ENCODE measurements around the gene KIF14. TPM values are rescaled to one million over a fixed set of nuclear protein-coding genes. Genes with fewer than 3 reads are reported as not detected.
A peak's percentile ranks its signal among the peaks of the same experiment; 100 is the strongest.
"Not testable (repeated sequence)": the region's sequence is repeated elsewhere in the genome, so short reads cannot be mapped to it uniquely, and the experiment has no call there.

The KIF14 gene
- total RNA-seq, 1 experiment from 2014 or later: 11.6 TPM

DNA sequence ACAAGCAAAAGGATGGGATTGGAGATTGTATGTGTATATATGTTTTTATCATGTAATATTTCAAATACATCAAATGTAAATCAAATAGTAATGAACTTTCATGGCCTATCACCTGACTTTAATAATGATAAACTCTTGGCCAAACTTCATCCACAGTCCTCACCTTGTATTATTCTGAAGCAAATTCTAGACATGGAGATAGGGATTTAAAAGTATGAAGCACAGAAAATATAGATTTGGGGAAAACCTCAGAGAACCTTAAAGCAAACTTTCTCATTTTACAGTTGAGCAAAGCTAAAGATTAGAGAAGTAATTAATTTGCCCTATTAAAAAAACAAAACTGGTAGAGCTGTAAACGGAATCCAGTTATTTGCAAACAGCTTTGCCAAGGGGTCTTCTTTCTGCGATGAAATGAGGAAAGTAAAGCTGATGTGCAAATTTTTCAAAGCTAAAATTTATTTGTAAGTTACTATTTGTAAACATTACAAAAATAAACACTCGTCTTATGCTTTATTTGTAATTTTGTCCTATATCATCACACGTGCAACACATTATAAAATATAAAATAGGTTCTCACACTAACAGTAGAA is 19.9 kb upstream of the KIF14 start:
- Histone ChIP-seq H3K27me3 (no peaks in the 10 kb centered on the region), H3K36me3 (no peaks in the 10 kb centered on the region; the same call in 1 of the 2 replicates), H3K9me3 (no peaks in the 10 kb centered on the region), H3K4me3 (no peak overlapping the region)
- DNase-seq: no peak

DNA sequence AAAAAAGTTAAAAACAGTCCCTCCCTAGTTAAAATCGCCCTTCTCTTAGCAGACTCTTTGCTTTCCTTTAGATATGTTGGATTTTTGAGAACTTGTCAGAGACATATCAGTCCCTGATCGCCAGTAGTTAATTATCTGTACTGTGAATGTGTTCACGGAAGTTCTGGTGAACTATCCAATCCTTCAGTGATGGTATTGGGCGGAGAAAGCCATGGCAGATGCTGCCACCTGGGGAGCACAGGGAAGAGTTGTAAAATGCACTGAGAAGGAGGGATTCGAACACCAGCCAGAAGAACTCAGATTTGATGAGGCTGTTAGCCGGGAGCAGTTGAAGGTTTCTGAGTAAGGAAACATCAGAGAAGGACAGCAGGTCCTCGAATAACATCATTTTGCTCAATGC is 17.5 kb upstream of the KIF14 start:
- H3K36me3 ChIP-seq: no peaks in the 10 kb centered on the region; the same call in 1 of the 2 replicates
- no peak for DNase-seq
- no peaks in the 10 kb centered on the region for H3K9me3 ChIP-seq
- H3K27me3 ChIP-seq: no peaks in the 10 kb centered on the region
- no peak overlapping the region for H3K4me3 ChIP-seq

DNA sequence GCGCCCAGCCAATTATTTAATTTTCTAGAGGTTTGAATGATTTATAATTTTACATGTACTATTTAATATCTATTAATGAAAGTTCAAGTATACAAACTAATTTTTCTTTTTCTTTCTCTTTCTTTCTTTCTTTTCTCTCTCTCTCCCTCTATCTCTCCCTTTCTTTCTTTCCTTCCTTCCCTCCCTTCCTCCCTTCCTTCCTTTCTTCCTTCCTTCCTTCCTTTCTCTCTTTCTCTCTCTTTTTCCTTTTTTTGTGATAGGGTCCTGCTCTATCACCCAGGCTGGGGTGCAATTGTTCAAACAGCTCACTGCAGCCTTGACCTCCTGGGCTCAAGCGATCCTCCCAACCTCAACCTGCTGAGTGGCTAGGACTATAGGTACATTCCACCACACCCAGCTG is 16.1 kb upstream of the KIF14 start:
- no peaks in the 10 kb centered on the region for H3K9me3 ChIP-seq
- no peaks in the 10 kb centered on the region for H3K27me3 ChIP-seq
- DNase-seq: no peak
- no peak overlapping the region for H3K4me3 ChIP-seq
- H3K36me3 ChIP-seq: no peaks in the 10 kb centered on the region; the same call in 1 of the 2 replicates

DNA sequence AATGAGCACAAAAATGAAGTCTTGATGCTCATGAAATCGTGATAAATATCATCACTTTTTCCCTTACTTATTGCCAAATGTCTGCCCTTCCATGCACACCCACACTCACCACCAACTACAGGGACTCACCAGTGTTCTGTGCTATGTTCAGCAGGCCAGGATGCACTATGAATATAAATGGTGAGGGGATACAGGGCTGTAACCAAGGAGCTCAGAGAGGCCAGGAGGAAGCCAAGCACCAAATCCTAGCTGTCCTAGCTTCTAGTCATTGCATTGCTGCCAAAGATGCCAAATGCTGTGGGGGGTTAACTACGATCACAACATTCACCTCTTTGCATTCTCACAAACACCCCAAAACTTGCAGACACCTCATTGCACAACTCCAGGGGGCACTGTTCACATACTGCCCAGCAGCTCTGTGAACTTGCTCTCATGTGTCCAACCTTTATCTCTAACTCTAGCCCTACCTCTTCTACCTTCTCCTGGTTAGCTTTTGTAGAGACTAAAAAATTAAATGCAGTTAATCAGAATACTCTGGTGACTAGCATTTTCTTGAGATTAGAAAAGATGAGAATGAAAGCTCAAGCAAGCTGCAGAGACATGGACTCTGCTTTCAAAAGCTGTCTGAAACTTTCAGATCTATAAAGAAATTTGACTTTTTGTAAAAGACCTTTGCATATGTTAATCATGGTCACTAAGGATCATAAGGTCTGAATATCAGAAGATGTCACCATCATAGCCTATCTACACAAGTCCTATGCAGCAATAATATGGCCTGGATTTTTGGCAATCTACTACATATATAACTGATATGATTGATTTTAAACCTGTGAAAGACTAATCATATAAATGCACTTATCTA is 13.9 kb upstream of the KIF14 start:
- H3K27me3 ChIP-seq: no peaks in the 10 kb centered on the region
- no peak for DNase-seq
- no peaks in the 10 kb centered on the region for H3K9me3 ChIP-seq
- H3K4me3 ChIP-seq: no peak overlapping the region
- H3K36me3 ChIP-seq: no peaks in the 10 kb centered on the region; the same call in 1 of the 2 replicates

DNA sequence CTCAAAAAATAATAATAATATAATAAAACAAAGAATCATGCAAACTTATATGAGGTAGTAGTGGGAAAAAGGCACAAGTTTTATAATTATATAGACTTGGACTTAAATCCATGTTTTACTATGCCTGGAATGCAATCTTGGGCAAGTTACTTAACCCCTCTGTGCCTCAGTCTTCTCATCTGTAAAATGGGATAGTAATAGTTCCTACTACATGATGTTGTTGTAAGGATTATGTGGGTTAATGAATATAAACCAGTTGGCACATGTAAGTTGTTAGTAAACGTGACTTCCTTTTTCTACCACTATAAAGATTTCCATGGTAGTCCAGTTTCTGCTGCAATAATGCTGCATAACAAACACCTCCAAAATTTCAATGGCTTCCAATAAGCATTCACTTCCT is 10.8 kb upstream of the KIF14 start:
- DNase-seq: no peak
- no peaks in the 10 kb centered on the region for H3K27me3 ChIP-seq

DNA sequence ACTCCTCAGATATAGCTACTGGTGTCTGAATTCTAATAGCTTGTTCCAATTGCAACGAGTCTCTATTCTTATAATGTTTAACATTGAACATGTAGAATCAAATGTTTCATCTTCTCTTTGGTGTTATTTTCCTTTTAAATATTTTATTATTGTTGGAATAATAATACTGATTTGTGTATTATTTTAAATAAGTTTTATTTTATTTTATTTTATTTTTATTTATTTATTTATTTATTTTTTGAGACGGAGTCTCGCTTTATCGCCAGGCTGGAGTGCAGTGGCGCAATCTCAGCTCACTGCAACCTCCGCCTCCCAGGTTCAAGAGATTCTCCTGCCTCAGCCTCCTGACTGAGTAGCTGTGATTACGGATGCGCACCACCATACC is 10.0 kb upstream of the KIF14 start:
- not testable (repeated sequence) for H3K36me3 ChIP-seq, H3K4me3 ChIP-seq, DNase-seq, H3K27me3 ChIP-seq, H3K9me3 ChIP-seq

More for the DNA sequence above, 10.8 kb upstream of the KIF14 start:
- H3K9me3 ChIP-seq: no peaks in the 10 kb centered on the region
- H3K36me3 ChIP-seq: no peaks in the 10 kb centered on the region
- no peak overlapping the region for H3K4me3 ChIP-seq

DNA sequence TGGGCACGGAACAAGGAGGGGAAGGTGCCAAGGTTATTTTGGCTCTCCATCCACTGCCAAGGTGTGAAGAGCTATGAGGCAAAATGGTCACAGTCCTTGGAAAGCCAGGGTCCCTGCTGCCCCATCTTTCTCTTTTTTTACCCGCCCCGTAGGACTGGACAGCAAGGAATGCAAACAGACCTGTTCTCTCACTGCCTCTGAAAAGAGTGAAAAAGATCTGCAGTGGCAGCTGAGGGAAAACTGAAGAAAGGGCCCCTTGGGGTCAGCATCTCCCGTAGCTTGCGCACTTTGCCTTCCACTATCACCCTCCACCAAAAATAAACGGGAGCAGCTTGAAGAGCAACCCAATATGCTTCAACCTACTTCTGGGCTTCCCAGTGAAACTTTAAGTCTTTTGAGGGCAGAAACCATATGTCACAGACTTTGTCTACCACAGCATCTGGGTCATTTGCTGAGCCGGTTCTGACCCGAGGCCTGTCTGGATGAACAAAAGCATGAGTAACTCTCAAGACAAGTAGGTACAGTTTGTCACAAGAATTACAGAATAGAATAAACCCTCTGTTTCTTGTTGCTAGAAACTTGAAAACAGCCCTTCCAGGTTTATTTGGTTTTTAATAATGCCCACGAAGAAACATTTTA is 9.4 kb upstream of the KIF14 start:
- Histone ChIP-seq H3K9me3 (no peaks in the 10 kb centered on the region), H3K36me3 (no peaks in the 10 kb centered on the region), H3K4me3 (no peak overlapping the region), H3K27me3 (no peaks in the 10 kb centered on the region)
- DNase-seq: no peak

DNA sequence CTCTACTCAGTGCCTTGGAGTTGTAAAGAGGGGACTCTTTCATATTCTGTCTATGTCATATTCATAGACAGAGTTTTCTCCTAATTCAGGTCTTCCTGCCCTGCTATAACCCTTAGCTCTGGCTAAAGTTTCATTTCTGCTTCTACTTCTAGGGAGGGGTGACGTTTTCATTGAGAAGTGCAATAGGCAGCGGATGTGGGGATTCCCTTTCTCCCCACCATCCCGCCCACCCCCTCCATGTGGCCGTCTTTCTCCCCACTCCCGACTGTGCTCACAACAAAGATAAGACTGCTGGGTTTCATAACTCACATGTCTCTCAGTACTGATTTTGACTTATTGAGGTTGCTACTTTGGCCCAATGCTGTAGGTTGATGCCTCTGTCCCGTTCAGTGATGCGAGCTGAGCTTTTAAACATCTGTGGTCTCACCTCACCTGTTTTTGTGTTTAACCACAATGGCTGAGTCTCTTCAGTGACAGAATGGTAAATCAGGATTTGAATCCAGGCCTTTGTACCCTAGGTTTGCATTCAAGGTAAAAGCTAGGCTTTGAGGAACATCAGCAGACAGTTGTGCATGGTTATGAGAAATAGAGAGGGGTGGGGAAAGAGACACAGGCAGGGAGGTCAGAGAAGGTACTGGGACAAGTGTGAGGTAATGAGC is 7.8 kb upstream of the KIF14 start:
- Histone ChIP-seq H3K9me3 (no peaks in the 10 kb centered on the region), H3K27me3 (no peaks in the 10 kb centered on the region), H3K36me3 (no peaks in the 10 kb centered on the region), H3K4me3 (no peak overlapping the region)
- DNase-seq: no peak

DNA sequence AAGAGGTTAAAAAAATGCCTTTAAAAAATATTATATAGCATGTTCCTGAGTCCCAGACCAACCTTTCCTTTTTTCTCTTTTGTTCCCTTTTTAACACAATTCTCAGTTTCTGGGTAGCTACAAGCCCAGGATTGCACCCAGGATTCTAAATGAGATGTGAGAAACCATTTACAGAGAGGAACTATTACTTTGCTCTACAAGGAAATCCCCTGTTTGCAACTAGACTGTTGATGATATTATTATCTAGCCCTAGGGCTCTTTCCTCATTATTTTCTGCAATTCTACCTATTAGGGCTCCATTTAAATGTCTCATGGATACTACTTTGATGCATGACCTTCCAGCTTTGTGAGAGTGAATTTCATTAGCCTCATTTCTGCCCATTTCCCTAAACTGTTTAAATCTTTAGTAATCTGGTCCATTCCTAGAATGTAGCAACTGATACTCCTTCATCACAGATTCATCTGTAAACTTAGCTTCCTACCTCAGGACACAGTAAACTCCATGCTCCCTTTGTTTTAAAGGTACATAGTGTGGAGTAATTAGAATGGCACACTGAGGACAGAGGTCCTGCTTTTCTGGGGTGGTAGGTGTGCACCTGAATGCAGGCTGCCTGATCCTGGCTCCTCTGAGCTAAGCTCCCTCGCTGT is 7.1 kb upstream of the KIF14 start:
- Histone ChIP-seq H3K9me3 (no peaks in the 10 kb centered on the region), H3K36me3 (no peaks in the 10 kb centered on the region), H3K27me3 (no peaks in the 10 kb centered on the region), H3K4me3 (no peak overlapping the region)
- DNase-seq: no peak

DNA sequence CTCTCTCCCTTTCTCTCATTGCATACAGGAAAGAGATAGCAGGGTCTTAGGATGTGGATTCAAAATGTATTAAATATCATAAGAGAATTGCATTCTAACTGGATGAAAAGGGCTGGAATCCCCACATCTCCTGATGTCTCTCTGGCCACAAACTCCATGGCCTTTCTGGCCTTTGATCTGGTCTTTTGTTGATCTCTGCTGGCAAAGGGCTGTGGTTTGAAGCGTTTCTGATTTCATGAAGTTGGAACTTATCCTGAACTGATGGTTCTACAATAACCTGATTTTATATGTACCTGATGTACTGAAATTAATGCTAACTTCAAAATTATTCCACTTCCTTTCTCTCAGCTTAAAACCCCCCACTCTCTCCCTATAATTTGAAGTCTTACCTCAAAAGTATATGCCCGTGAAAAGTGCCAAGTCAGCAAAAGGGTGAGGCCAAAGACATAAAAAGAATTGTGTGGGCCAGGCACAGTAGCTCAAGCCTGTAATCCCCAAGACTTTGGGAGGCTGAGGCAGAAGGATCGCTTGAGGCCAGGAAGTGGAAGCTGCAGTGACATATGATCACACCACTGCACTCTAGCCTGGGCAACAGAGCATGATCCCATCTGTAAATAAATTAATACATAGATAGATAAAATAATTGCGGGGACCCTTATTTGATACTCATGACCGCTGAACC is 6.4 kb upstream of the KIF14 start:
- Histone ChIP-seq H3K9me3 (no peaks in the 10 kb centered on the region), H3K36me3 (no peaks in the 10 kb centered on the region), H3K4me3 (no peak overlapping the region), H3K27me3 (no peaks in the 10 kb centered on the region)
- no peak for DNase-seq

DNA sequence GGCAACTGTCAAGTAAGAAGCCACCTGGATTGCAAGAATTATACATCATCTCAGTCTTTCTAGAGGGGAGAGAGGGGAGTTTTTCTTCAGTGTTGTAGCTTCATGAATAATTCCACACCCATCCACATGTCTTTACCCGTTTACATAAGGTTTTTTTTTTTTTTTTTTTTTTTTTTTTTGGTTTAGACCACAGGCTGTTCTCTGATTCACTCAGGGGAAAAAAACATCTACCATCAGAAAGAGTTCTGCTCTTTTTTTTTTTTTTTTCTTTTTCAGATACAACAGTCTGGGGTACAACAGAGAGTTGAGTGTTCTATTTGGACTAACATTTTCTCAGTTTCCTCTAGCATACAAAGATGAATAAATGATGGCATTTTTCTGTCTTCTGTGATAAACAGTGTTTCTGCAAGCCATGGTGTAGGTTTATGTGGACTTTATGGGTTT is 4.9 kb upstream of the KIF14 start:
- Histone ChIP-seq H3K4me3 (no peak overlapping the region), H3K9me3 (no peaks in the 10 kb centered on the region), H3K36me3 (no peaks in the 10 kb centered on the region), H3K27me3 (no peaks in the 10 kb centered on the region)
- DNase-seq: no peak

DNA sequence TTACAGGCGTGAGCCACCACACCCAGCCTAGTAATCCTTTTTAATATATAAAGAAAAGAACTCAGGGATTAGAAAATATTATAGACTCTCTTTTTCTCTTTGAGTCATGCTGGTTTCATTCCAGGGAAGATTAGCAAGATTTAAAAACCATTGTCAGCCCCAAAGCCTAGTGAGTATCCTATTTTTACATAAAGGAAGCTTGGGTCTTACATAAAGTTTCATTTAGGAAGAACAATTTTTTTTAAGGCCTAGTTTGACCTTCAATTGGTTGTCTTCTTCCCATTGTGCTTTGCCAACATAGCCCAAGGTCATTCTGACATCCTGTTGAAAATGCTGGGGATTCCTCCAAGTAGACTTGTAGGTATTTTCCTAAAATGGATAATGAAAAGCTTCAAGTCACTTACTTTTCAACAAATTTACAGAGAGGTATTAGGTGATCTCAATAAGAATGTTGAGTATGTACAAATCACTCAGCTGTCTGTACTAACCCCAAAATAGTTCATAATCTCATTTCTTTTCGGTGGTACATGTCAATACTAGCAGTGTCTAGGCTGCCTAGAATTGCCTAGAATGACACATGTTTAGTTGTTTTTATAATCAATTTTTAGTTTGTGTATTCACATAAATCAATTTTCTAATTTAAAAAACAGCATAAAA is 4.3 kb upstream of the KIF14 start:
- Histone ChIP-seq H3K9me3 (no peaks in the 10 kb centered on the region), H3K36me3 (no peaks in the 10 kb centered on the region), H3K4me3 (no peak overlapping the region), H3K27me3 (no peaks in the 10 kb centered on the region)
- no peak for DNase-seq

DNA sequence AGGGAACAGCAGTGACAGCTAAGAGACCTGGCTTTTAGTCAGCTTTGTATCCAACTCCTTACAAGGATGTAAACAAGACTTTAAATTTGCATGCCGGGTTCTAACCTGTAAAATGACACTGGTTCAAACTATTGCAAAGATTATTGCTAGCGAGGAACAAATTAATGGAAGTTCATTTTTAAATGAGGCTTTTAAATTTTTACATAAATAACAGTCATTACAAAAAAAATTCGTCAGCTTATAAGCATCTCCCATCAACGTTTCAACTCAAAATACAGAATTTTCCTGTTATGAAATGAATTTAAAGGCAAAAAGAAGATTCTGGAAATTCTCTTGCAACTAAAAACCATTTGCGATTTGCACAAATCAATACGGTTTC is 668 bp downstream of the KIF14 start:
- Histone ChIP-seq H3K9me3 (no peaks in the 10 kb centered on the region), H3K36me3 (peaks cover 29% of the 10 kb centered on the region), H3K4me3 (peak overlapping the region; percentile 94), H3K27me3 (no peaks in the 10 kb centered on the region)
- DNase-seq: no peak

DNA sequence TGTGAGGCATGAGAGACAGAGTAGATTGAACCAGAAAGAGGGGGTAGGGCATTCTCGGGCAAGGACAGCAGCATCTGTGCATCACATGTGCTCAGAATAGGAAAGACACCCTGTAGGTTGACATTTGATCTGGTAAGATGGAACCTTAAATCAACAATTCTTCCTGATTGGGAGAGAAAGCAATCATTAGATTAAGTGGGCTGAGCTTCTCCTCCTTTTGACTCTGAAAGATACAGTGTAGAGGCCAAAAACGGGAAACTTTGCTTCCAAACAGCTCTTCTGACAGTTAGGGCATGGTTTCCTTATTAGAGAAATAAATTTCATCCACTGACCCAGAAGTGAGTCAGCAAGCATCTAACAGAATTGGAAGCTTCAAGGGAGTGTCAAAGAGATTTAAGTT is 9.7 kb downstream of the KIF14 start:
- Histone ChIP-seq H3K4me3 (no peak overlapping the region), H3K9me3 (no peaks in the 10 kb centered on the region), H3K27me3 (no peaks in the 10 kb centered on the region), H3K36me3 (peaks cover 61% of the 10 kb centered on the region)
- no peak for DNase-seq

DNA sequence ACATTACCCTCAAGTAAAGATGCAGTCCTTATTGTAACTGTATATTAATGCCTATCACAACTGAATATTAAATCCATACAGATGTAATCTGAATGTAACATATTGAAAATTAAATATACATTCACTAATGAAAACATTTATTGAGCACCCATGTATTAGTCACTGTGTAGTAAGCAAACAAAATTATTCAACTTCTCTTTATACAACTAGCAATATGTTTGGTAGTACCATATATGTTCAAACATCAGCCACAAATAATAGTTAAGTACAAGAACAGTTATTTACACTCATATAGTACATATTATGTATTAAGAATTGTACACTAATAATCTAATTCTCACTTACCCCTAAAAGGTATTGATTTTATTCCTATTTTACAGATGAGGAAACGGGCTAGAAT is 17.9 kb downstream of the KIF14 start:
- no peak for DNase-seq
- Histone ChIP-seq H3K27me3 (no peaks in the 10 kb centered on the region), H3K9me3 (no peaks in the 10 kb centered on the region), H3K36me3 (peaks cover 49% of the 10 kb centered on the region), H3K4me3 (no peak overlapping the region)

DNA sequence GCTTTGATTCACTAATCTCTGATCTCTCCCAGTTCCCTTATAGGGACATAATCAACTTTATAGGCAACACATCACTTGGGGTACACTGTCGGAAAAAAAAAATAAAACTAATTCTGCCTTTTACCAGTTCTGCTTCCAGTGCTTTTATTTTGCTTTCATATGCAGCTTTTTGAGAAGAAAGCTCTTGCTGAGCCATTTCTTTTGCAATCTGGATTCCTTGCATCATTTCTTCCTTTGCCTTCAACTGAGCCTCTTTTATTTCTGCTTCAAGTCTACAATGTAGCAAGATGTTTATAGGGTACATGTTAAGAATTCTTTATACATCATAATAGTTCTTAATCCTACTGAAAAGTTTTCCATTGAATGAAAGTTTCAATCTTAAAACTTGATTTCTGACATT is 30.6 kb downstream of the KIF14 start:
- DNase-seq: no peak
- no peak overlapping the region for H3K4me3 ChIP-seq
- peaks cover 49% of the 10 kb centered on the region for H3K36me3 ChIP-seq
- no peaks in the 10 kb centered on the region for H3K9me3 ChIP-seq
- H3K27me3 ChIP-seq: no peaks in the 10 kb centered on the region
